Measurements from ENCODE around the gene ZIC1.

DNA sequence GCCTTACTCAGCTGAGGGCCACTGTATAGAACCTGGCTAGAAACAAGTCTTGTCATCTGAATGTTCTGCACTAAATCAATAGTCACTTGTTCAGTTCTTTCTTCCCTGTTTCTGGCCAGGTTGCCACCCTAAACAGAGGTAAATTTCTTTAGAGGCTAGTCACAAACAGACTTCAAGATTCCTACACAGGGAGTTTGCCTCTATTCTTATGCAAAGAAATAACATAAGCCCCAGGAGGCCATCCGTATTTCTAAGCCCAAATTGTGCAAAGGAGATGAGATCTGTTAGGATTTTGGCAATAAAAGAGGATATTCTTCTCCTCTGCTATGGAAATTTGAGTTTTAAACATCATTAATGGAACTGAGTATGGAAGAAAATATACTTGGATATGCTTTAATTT is 7.7 kb upstream of the ZIC1 start:
- TF ChIP-seq PRDM1 (tag by site-specific recombination; IDR thresholded peaks at IDR 0.05) (no peak), ZFP3 (tag by site-specific recombination; IDR thresholded peaks at IDR 0.05; ENCODE audit: low read depth) (no peak), ZNF10 (tag by site-specific recombination; IDR thresholded peaks at IDR 0.05) (no peak), KLF9 (tag by site-specific recombination; IDR thresholded peaks at IDR 0.05; ENCODE audit: low read depth) (no peak)
- TF ChIP-seq, protein P1, sequence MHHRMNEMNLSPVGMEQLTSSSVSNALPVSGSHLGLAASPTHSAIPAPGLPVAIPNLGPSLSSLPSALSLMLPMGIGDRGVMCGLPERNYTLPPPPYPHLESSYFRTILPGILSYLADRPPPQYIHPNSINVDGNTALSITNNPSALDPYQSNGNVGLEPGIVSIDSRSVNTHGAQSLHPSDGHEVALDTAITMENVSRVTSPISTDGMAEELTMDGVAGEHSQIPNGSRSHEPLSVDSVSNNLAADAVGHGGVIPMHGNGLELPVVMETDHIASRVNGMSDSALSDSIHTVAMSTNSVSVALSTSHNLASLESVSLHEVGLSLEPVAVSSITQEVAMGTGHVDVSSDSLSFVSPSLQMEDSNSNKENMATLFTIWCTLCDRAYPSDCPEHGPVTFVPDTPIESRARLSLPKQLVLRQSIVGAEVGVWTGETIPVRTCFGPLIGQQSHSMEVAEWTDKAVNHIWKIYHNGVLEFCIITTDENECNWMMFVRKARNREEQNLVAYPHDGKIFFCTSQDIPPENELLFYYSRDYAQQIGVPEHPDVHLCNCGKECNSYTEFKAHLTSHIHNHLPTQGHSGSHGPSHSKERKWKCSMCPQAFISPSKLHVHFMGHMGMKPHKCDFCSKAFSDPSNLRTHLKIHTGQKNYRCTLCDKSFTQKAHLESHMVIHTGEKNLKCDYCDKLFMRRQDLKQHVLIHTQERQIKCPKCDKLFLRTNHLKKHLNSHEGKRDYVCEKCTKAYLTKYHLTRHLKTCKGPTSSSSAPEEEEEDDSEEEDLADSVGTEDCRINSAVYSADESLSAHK (tag by site-specific recombination; IDR thresholded peaks at IDR 0.05), result no peak
- TF ChIP-seq, protein P2, sequence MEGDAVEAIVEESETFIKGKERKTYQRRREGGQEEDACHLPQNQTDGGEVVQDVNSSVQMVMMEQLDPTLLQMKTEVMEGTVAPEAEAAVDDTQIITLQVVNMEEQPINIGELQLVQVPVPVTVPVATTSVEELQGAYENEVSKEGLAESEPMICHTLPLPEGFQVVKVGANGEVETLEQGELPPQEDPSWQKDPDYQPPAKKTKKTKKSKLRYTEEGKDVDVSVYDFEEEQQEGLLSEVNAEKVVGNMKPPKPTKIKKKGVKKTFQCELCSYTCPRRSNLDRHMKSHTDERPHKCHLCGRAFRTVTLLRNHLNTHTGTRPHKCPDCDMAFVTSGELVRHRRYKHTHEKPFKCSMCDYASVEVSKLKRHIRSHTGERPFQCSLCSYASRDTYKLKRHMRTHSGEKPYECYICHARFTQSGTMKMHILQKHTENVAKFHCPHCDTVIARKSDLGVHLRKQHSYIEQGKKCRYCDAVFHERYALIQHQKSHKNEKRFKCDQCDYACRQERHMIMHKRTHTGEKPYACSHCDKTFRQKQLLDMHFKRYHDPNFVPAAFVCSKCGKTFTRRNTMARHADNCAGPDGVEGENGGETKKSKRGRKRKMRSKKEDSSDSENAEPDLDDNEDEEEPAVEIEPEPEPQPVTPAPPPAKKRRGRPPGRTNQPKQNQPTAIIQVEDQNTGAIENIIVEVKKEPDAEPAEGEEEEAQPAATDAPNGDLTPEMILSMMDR (tag by site-specific recombination; IDR thresholded peaks at IDR 0.05), result no peak
- TF ChIP-seq, protein P3, sequence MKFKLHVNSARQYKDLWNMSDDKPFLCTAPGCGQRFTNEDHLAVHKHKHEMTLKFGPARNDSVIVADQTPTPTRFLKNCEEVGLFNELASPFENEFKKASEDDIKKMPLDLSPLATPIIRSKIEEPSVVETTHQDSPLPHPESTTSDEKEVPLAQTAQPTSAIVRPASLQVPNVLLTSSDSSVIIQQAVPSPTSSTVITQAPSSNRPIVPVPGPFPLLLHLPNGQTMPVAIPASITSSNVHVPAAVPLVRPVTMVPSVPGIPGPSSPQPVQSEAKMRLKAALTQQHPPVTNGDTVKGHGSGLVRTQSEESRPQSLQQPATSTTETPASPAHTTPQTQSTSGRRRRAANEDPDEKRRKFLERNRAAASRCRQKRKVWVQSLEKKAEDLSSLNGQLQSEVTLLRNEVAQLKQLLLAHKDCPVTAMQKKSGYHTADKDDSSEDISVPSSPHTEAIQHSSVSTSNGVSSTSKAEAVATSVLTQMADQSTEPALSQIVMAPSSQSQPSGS (tag by site-specific recombination; IDR thresholded peaks at IDR 0.05; ENCODE audit: low read depth), result no peak

All from HEK293 (cell line).